Loucy (cell line): ENCODE data around the gene LMOD1.

Source experiments
- H2AFZ ChIP-seq: fragments of 200-600 bp; sonication (generic); 2 replicates; pipeline ENCODE4 v1.6.0; 2016; ENCODE audit warnings: antibody characterized with exemption, mild to moderate bottlenecking, low read length, moderate library complexity
- H3F3A ChIP-seq: fragments of 200-600 bp; 2 replicates; pipeline ENCODE4 v1.6.0; 2016; ENCODE audit warnings: antibody characterized with exemption, low read depth, mild to moderate bottlenecking
- H3K27me3 ChIP-seq: fragments of 200-600 bp; sonication (generic); 2 replicates; pipeline ENCODE4 v1.6.1; 2014; ENCODE audit warnings: low read length, mild to moderate bottlenecking; ENCODE audit not compliant: insufficient read depth, poor library complexity, severe bottlenecking
- H3K36me3 ChIP-seq: fragments of 200-600 bp; sonication (generic); 2 replicates; pipeline ENCODE4 v1.6.1; 2016; ENCODE audit warnings: low read length; ENCODE audit not compliant: insufficient read depth
- H3K4me1 ChIP-seq: fragments of 200-600 bp; sonication (generic); 2 replicates; pipeline ENCODE4 v1.5.1; 2014; ENCODE audit warnings: low read length, mild to moderate bottlenecking; ENCODE audit not compliant: insufficient read depth, poor library complexity, severe bottlenecking
- H3K4me2 ChIP-seq: fragments of 200-600 bp; sonication (generic); 2 replicates; pipeline ENCODE4 v1.6.0; 2014; ENCODE audit warnings: antibody characterized with exemption, low read length, low read depth, mild to moderate bottlenecking; ENCODE audit not compliant: poor library complexity, severe bottlenecking
- H3K4me3 ChIP-seq: fragments of 200-600 bp; sonication (generic); 2 replicates; pipeline ENCODE4 v1.5.1; 2014; ENCODE audit warnings: low read length, mild to moderate bottlenecking, mixed read lengths; ENCODE audit not compliant: poor library complexity, severe bottlenecking
- H3K79me2 ChIP-seq: fragments of 200-600 bp; sonication (generic); 2 replicates; pipeline ENCODE4 v1.6.1; 2014; ENCODE audit warnings: low read length; ENCODE audit not compliant: insufficient read depth
- H3K9ac ChIP-seq: fragments of 200-600 bp; sonication (generic); 2 replicates; pipeline ENCODE4 v1.6.0; 2014; ENCODE audit warnings: mild to moderate bottlenecking, low read depth, low read length, moderate library complexity; ENCODE audit not compliant: poor library complexity, severe bottlenecking
- H3K9me2 ChIP-seq: fragments of 200-600 bp; sonication (generic); replicated peaks from 2 replicates; pipeline ENCODE4 v1.6.1; 2016; ENCODE audit warnings: low read depth, low read length, mixed read lengths
- H3K9me3 ChIP-seq: fragments of 200-600 bp; sonication (generic); 2 replicates; pipeline ENCODE4 v1.6.1; 2014; ENCODE audit warnings: mild to moderate bottlenecking, antibody characterized with exemption, low read length, low read depth; ENCODE audit not compliant: insufficient read depth
- H4K20me1 ChIP-seq: fragments of 200-600 bp; sonication (generic); 2 replicates; pipeline ENCODE4 v1.6.0; 2014; ENCODE audit warnings: antibody characterized with exemption, low read length, mild to moderate bottlenecking; ENCODE audit not compliant: insufficient read depth, poor library complexity, severe bottlenecking
- EZH2phosphoT487 ChIP-seq: fragments of 200-600 bp; IDR thresholded peaks from 2 replicates; pipeline ENCODE4 v1.6.1; 2018; ENCODE audit warnings: antibody characterized with exemption, mild to moderate bottlenecking, moderate library complexity, borderline replicate concordance
- TF ChIP-seq, protein P1 (sequence below): fragments of 200-600 bp; sonication (generic); conservative IDR thresholded peaks from 2 replicates; pipeline ENCODE4 v1.5.1; 2014; ENCODE audit warnings: mild to moderate bottlenecking, antibody characterized with exemption, low read length

Gene LMOD1

GRCh38 chr1:201895120-201895665 is 51.2 kb downstream of the LMOD1 start:
- no peaks in the 10 kb centered on the region for H3K9me2 ChIP-seq
- no peaks in the 10 kb centered on the region for H3K36me3 ChIP-seq
- H3K9me3 ChIP-seq = no peaks in the 10 kb centered on the region
- H3K9ac ChIP-seq = no peak overlapping the region
- TF ChIP-seq, protein P1, sequence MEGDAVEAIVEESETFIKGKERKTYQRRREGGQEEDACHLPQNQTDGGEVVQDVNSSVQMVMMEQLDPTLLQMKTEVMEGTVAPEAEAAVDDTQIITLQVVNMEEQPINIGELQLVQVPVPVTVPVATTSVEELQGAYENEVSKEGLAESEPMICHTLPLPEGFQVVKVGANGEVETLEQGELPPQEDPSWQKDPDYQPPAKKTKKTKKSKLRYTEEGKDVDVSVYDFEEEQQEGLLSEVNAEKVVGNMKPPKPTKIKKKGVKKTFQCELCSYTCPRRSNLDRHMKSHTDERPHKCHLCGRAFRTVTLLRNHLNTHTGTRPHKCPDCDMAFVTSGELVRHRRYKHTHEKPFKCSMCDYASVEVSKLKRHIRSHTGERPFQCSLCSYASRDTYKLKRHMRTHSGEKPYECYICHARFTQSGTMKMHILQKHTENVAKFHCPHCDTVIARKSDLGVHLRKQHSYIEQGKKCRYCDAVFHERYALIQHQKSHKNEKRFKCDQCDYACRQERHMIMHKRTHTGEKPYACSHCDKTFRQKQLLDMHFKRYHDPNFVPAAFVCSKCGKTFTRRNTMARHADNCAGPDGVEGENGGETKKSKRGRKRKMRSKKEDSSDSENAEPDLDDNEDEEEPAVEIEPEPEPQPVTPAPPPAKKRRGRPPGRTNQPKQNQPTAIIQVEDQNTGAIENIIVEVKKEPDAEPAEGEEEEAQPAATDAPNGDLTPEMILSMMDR = no peak
- no peak for TF ChIP-seq EZH2phosphoT487
- H3K79me2 ChIP-seq = no peaks in the 10 kb centered on the region
- H3K4me2 ChIP-seq = no peak overlapping the region
- H3K4me3 ChIP-seq = no peak overlapping the region
- peaks cover 13% of the 10 kb centered on the region for H3K4me1 ChIP-seq
- no peaks in the 10 kb centered on the region for H4K20me1 ChIP-seq
- no peak overlapping the region for H2AFZ ChIP-seq
- no peaks in the 10 kb centered on the region for H3F3A ChIP-seq
- no peaks in the 10 kb centered on the region for H3K27me3 ChIP-seq

DNA sequence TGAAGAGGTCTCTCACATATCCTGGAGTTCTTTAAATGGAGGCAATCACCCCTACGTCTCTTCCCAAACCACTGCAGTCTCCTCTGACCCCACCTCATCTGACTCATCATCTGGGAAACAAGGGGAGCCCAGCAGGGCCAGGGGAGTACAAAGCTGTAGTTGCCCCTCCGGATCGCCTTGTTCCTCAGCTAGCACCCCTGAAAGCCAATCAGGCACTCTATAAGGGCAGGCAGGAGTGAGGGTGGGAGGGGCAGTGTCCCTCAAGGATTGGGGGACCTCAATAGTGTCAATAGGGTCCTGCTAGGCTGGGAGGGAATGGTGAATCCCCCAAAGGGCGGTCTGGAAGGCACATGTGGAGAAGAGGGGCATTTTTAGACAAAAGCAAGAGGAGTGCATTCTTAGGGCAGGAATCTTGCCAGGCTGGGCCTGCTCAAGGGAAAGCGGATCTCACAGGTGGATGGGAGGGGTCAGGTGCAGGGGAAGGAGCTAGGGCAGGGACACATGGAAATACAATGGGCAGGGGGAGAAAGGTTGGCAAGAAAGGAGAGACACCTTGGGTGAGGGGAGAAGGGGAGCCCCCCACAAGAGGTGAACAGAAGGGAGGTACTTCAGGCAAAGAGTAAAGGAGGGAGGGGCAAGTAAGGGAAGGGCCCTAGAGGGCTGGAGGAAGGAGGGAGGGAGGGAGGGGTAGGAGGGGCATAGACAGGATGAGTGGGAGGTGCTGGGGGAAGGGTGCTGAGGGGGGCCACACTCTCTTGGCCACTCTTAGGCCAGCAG is 51.8 kb downstream of the LMOD1 start:
- Histone ChIP-seq H2AFZ (no peak overlapping the region), H3K9ac (no peak overlapping the region), H3K4me2 (no peak overlapping the region)

GRCh38 chr1:201893431-201893830 is 52.9 kb downstream of the LMOD1 start:
- Histone ChIP-seq H3K27me3 (no peaks in the 10 kb centered on the region), H3K4me1 (peaks cover 13% of the 10 kb centered on the region), H3K9me2 (no peaks in the 10 kb centered on the region), H3F3A (no peaks in the 10 kb centered on the region), H4K20me1 (no peaks in the 10 kb centered on the region), H3K79me2 (no peaks in the 10 kb centered on the region), H3K36me3 (no peaks in the 10 kb centered on the region), H3K4me2 (no peak overlapping the region), H2AFZ (no peak overlapping the region), H3K9me3 (no peaks in the 10 kb centered on the region), H3K9ac (no peak overlapping the region), H3K4me3 (no peak overlapping the region)
- TF ChIP-seq, protein P1 = no peak
- TF ChIP-seq EZH2phosphoT487 = no peak

More for the DNA sequence above, 51.8 kb downstream of the LMOD1 start:
- Histone ChIP-seq H3K79me2 (no peaks in the 10 kb centered on the region), H3K9me3 (no peaks in the 10 kb centered on the region), H3K27me3 (no peaks in the 10 kb centered on the region), H3K9me2 (no peaks in the 10 kb centered on the region), H3K36me3 (no peaks in the 10 kb centered on the region), H3F3A (no peaks in the 10 kb centered on the region), H4K20me1 (no peaks in the 10 kb centered on the region), H3K4me3 (no peak overlapping the region), H3K4me1 (peaks cover 13% of the 10 kb centered on the region)
- no peak for TF ChIP-seq EZH2phosphoT487
- TF ChIP-seq, protein P1 = no peak
